Right ventricle myocardium inferior (tissue), 1 donor: ENCODE data around the gene ANKRD44. TPM values are rescaled to one million over a fixed set of nuclear protein-coding genes. Genes with fewer than 3 reads are reported as not detected.

Source experiments
- ATAC-seq: fragments of 200-7000 bp; cut with Tn5 transposase; one replicate; pipeline ENCODE4 v1.9.1; 2020; ENCODE audit warnings: mild to moderate bottlenecking, moderate library complexity
- DNase-seq: peaks from one replicate; pipeline ENCODE4 v3.0.0; 2021; ENCODE audit errors: missing footprints
- intact Hi-C: fragments of 100-400 bp; cut with DNase I; formaldehyde crosslinking; loops from one replicate; pipeline ENCODE4 v1.11.0; 2022
- total RNA-seq: library from RNA; stranded (reverse); fragmentation: NEBNext Ultra II Directional; extraction: Animal tissue kit (Norgen Biotek cat#: 25700); gene quantifications from one replicate; pipeline ENCODE4 v1.2.1, GENCODE V29; 2021
- donor health status: DM: no; HTN: yes; CAD: no; lungs with severe emphysema.

Gene ANKRD44
- total RNA-seq, 1 donor from 2014 or later, result 10.5 TPM

- intact Hi-C loops, result no loop called here
Measured at GRCh38 chr2:197007716-197008628, 302.6 kb downstream of the ANKRD44 start.

GRCh38 chr2:197001921-197002320 lies 308.7 kb downstream of the ANKRD44 start:
- ATAC-seq, result no peak
- no peak for DNase-seq
- intact Hi-C loops, result no loop called here

More at GRCh38 chr2:197007716-197008628, 302.6 kb downstream of the ANKRD44 start:
- DNase-seq, result no peak
- no peak for ATAC-seq

- ATAC-seq (no peak), DNase-seq (no peak)
- intact Hi-C loops, result no loop called here
Measured at GRCh38 chr2:196995757-196996314, 314.7 kb downstream of the ANKRD44 start.

- intact Hi-C loops, result no loop called here
- no peak for ATAC-seq
- DNase-seq, result no peak
Measured at GRCh38 chr2:196994764-196995163, 315.8 kb downstream of the ANKRD44 start.

GRCh38 chr2:196993617-196994016 lies 317.0 kb downstream of the ANKRD44 start:
- DNase-seq, result no peak
- no peak for ATAC-seq
- intact Hi-C loops, result no loop called here

GRCh38 chr2:196992466-196992865 lies 318.1 kb downstream of the ANKRD44 start:
- no peak for ATAC-seq

GRCh38 chr2:196990788-196991461 lies 319.7 kb downstream of the ANKRD44 start:
- intact Hi-C loops, result no loop called here
- DNase-seq (no peak), ATAC-seq (no peak)

More at GRCh38 chr2:196992466-196992865, 318.1 kb downstream of the ANKRD44 start:
- intact Hi-C loops, result no loop called here
- no peak for DNase-seq

- ATAC-seq (no peak), DNase-seq (no peak)
- intact Hi-C loops, result no loop called here
Measured at GRCh38 chr2:196990092-196990491, 320.5 kb downstream of the ANKRD44 start.

GRCh38 chr2:196989496-196989895 lies 321.1 kb downstream of the ANKRD44 start:
- intact Hi-C loops, result no loop called here
- no peak for ATAC-seq

GRCh38 chr2:196988639-196989038 lies 321.9 kb downstream of the ANKRD44 start:
- ATAC-seq (peak; percentile 17), DNase-seq (no peak)
- intact Hi-C loops, result no loop called here

More at GRCh38 chr2:196989496-196989895, 321.1 kb downstream of the ANKRD44 start:
- DNase-seq, result no peak

- DNase-seq (no peak), ATAC-seq (peak; percentile 90)
- intact Hi-C loops, result no loop called here
Measured at GRCh38 chr2:196987649-196988364, 322.8 kb downstream of the ANKRD44 start.

GRCh38 chr2:196987298-196987648 lies 323.3 kb downstream of the ANKRD44 start:
- ATAC-seq, result no peak
- intact Hi-C loops, result no loop called here

GRCh38 chr2:196985511-196986183 lies 324.9 kb downstream of the ANKRD44 start:
- intact Hi-C loops, result no loop called here
- no peak for DNase-seq
- no peak for ATAC-seq

More at GRCh38 chr2:196987298-196987648, 323.3 kb downstream of the ANKRD44 start:
- no peak for DNase-seq

- intact Hi-C loops, result no loop called here
- DNase-seq (peak; percentile 71), ATAC-seq (no peak)
Measured at GRCh38 chr2:196984903-196985302, 325.7 kb downstream of the ANKRD44 start.

- no peak for ATAC-seq
- intact Hi-C loops, result no loop called here
- DNase-seq, result no peak
Measured at GRCh38 chr2:196983934-196984333, 326.6 kb downstream of the ANKRD44 start.

GRCh38 chr2:196980473-196980872 lies 330.1 kb downstream of the ANKRD44 start:
- ATAC-seq, result no peak
- intact Hi-C loops, result no loop called here
- no peak for DNase-seq

GRCh38 chr2:196980001-196980400 lies 330.6 kb downstream of the ANKRD44 start:
- ATAC-seq, result no peak
- no peak for DNase-seq
- intact Hi-C loops, result no loop called here

- intact Hi-C loops, result no loop called here
- no peak for DNase-seq
Measured at GRCh38 chr2:196977507-196977906, 333.1 kb downstream of the ANKRD44 start.

More at GRCh38 chr2:196977507-196977906, 333.1 kb downstream of the ANKRD44 start:
- ATAC-seq, result no peak
